ENCODE measurements around the gene TIMMDC1. TPM values are rescaled to one million over a fixed set of nuclear protein-coding genes. Genes with fewer than 3 reads are reported as not detected.

TIMMDC1 gene
- total RNA-seq, 3 donors from 2014 or later = 93.4 to 107 (median 95.3) TPM

DNA sequence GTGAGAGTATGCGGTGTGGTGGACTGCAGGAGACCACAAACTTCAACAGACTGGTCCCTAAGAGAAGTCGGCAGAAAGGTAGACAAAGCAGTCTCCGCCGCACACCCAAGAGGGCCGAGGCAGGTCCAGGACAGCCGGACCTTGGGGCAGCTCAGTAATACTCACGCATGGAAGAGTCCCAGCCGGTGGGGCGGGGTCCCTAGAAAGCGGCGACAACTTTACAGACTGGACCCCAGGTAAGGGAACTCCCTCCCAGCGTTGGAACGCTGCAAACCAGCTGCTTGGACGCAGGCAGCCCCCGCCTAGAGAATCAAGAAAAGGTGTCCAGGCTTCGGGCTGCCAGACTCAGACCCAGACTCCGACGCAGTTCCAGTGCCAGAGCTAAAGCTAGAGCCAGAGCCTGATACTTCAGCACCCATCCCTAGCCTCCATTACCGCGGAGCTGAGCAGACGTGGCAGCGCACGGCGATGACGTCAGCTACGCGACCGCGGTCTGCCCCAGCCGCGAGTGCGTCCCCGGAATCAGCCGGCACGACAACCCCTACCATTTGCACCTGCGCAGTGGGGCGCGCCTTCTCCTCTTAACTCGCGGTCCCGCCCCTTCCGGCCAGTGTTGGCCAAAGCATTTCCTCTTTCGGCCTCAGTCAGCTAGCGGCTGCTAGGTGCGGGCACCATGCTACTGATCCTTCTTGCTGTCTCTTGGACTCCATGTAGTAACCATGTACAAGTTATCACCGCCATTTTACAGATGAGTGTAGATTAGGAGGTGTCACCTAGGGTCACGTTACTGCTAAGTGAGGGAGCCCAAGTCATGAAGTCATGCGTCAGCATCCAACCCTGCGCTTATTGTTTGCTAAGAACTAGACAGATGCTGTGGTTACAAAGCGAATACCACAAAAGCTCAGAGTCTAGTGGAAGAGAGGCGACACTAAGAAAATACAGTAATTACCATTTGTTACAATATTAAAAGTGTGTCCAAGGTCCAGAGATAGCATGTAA lies 34.9 kb upstream of the TIMMDC1 start, which contains the start of gene TMEM39A:
Gene TMEM39A, minus strand, starts transcription at position 445 of the 999 bp plus-strand sequence. CDS start 1,541 bp downstream, outside the sequence.
- intact Hi-C loops (cut with DNase I, micrococcal nuclease) = no loop called here

DNA sequence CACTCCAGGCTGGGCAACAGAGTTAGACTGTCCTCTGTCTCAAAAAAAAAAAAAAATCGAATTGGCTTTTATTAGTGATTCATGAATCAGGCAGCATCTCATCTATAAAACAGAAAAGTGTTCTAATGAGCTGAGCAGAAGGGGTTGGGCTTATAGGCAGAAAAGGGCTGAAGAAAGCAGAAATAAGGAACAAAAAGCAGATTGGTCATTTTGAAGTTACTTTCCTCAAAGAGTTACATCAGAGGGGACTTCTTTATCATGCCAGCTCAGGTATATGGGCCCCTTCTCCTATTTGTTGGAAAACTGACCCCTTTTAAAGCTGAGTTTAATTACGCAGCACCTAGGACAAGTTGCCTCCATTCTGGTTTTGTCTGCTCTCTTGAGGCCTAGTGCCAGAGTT lies 30.3 kb upstream of the TIMMDC1 start:
- Histone ChIP-seq H3K4me1 (ENCODE audit: low read depth) (peaks cover 28% of the 10 kb centered on the region), H3K36me3 (ENCODE audit: low read depth) (no peaks in the 10 kb centered on the region), H3K4me3 (no peak overlapping the region), H3K9me3 (no peaks in the 10 kb centered on the region)
- DNase-seq (no peak), ATAC-seq (no peak)
- intact Hi-C loops (cut with DNase I, micrococcal nuclease) = no loop called here
- TF ChIP-seq, protein P1, sequence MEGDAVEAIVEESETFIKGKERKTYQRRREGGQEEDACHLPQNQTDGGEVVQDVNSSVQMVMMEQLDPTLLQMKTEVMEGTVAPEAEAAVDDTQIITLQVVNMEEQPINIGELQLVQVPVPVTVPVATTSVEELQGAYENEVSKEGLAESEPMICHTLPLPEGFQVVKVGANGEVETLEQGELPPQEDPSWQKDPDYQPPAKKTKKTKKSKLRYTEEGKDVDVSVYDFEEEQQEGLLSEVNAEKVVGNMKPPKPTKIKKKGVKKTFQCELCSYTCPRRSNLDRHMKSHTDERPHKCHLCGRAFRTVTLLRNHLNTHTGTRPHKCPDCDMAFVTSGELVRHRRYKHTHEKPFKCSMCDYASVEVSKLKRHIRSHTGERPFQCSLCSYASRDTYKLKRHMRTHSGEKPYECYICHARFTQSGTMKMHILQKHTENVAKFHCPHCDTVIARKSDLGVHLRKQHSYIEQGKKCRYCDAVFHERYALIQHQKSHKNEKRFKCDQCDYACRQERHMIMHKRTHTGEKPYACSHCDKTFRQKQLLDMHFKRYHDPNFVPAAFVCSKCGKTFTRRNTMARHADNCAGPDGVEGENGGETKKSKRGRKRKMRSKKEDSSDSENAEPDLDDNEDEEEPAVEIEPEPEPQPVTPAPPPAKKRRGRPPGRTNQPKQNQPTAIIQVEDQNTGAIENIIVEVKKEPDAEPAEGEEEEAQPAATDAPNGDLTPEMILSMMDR (IDR thresholded peaks at IDR 0.05) = no peak

More for the DNA sequence above, 34.9 kb upstream of the TIMMDC1 start, which contains the start of gene TMEM39A:
- Histone ChIP-seq H3K36me3 (ENCODE audit: low read depth) (no peaks in the 10 kb centered on the region), H3K4me1 (ENCODE audit: low read depth) (peaks cover 15% of the 10 kb centered on the region), H3K4me3 (peak within 1 kb of the TSS; percentile 75), H3K9me3 (no peaks in the 10 kb centered on the region)
- DNase-seq (peak; percentile 100), ATAC-seq (peak; percentile 99)
- TF ChIP-seq, protein P1 (IDR thresholded peaks at IDR 0.05) = peak; percentile 8

DNA sequence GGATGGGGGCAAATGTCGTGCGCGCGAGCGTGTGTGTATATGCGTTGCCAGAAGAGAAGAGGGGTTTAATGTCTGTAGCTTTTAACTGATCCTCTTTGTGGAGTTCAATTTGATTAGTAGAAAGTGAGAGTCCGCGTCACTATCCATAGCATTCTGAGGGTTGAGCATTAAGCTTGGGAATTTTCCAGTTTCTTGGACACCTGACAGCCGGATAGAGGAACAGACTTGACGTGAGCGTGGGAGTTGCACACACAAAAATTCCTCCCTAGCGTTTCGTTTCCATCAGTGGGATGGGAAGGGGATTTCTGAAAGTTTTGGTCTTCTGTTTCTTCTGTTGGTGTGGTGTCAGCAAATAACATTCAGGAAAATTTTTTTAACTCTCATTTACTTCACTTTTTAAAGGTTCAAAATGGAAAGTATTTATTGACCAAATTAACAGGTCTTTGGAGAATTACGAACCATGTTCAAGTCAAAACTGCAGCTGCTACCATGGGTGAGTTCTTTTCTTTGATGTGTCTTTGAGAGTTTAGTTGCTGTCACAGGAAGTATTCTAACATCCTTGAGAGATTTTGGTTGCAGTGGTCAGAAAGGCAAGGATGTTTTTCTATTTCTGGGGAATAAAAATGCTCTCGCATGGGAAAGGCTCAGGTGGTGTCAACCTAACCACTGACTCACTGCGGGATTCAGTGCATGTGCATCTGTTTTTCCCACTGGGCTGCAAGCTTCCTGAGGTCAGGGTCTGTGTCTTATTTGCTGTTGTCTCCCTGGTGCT lies 28.7 kb upstream of the TIMMDC1 start:
- peak; percentile 4 for ATAC-seq
- H3K4me1 ChIP-seq (ENCODE audit: low read depth) = peaks cover 24% of the 10 kb centered on the region
- no peaks in the 10 kb centered on the region for H3K9me3 ChIP-seq
- TF ChIP-seq, protein P1 (IDR thresholded peaks at IDR 0.05) = no peak
- H3K4me3 ChIP-seq = peak overlapping the region; percentile 98
- DNase-seq = no peak
- H3K36me3 ChIP-seq (ENCODE audit: low read depth) = no peaks in the 10 kb centered on the region
- intact Hi-C loops (cut with DNase I, micrococcal nuclease) = no loop called here

DNA sequence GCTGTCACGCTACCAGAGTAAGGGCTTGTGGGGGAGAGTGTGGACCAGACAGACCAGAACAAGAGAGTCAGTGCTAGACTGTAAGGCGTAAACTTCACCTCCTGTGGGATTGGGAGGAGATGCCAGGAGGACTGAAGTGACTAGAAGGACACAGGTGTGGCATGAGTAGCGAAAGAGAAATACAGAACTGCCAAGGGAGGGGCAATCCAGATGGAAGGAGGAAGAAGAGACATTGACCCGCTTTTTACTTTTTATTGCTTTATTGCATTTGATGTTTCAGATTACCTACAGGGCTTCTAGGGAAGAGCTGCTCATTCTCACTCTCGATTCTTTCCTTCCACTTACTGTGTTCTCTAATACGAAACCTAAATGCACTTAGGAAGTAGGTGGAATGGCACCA lies 27.5 kb upstream of the TIMMDC1 start:
- intact Hi-C loops (cut with DNase I, micrococcal nuclease) = no loop called here
- peak; percentile 80 for ATAC-seq
- no peak overlapping the region for H3K4me3 ChIP-seq
- peaks cover 24% of the 10 kb centered on the region for H3K4me1 ChIP-seq (ENCODE audit: low read depth)
- no peaks in the 10 kb centered on the region for H3K36me3 ChIP-seq (ENCODE audit: low read depth)
- H3K9me3 ChIP-seq = no peaks in the 10 kb centered on the region
- TF ChIP-seq, protein P1 (IDR thresholded peaks at IDR 0.05) = no peak
- peak in 1 of 3 donors; percentile 54 for DNase-seq

DNA sequence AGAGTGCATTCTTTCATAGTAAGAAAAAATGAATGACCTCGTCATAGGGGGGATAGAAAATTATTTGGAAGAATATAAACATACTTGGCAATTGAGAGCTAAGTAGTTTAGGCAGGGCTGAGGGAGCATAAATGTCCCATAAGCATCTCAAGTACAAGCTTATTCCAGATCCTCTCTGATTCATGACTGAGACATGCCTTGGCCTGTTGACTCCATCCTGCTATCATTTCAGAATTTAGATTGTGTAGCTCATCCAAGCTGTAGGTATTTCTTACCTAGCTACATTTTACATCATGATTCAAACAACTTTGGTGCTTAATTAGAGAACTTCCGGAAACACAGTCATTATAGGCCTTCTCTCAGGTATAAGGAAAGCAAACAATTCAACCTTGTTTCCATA lies 17.3 kb upstream of the TIMMDC1 start:
- ATAC-seq (no peak), DNase-seq (no peak)
- Histone ChIP-seq H3K9me3 (no peaks in the 10 kb centered on the region), H3K36me3 (ENCODE audit: low read depth) (no peaks in the 10 kb centered on the region), H3K4me1 (ENCODE audit: low read depth) (no peaks in the 10 kb centered on the region), H3K4me3 (no peak overlapping the region)
- TF ChIP-seq, protein P1 (IDR thresholded peaks at IDR 0.05) = no peak
- intact Hi-C loops (cut with DNase I, micrococcal nuclease) = no loop called here

Measured in mucosa of descending colon (tissue), 3 donors.